GM21515 (cell line): ENCODE measurements around the gene OXSR1.
"Not testable (repeated sequence)": the region's sequence is repeated elsewhere in the genome, so short reads cannot be mapped to it uniquely, and the experiment has no call there.

Experiments used
- ATAC-seq: cut with Tn5 transposase; IDR thresholded peaks from one replicate; pipeline ENCODE4 v1.9.1; 2021; ENCODE audit not compliant: unreplicated experiment

The OXSR1 gene

GRCh38 chr3:38163841-38164642, 1.3 kb upstream of the OXSR1 start:
- no peak for ATAC-seq

DNA sequence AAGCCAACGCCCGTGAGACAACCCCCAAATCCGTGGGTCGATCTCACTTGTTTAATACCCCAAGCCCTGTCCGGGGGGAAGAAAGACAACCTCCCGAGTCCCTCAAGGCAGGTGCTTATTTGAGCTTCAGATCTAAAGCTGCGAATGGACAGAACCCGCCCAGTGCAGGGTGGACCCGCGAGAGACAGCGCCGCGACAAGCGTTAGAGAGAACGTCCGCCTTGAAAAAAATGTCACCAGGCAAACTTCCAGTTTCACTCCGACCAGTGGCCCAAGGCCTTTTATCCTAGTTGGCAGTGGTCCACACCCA, 740 bp upstream of the OXSR1 start:
- ATAC-seq: no peak

DNA sequence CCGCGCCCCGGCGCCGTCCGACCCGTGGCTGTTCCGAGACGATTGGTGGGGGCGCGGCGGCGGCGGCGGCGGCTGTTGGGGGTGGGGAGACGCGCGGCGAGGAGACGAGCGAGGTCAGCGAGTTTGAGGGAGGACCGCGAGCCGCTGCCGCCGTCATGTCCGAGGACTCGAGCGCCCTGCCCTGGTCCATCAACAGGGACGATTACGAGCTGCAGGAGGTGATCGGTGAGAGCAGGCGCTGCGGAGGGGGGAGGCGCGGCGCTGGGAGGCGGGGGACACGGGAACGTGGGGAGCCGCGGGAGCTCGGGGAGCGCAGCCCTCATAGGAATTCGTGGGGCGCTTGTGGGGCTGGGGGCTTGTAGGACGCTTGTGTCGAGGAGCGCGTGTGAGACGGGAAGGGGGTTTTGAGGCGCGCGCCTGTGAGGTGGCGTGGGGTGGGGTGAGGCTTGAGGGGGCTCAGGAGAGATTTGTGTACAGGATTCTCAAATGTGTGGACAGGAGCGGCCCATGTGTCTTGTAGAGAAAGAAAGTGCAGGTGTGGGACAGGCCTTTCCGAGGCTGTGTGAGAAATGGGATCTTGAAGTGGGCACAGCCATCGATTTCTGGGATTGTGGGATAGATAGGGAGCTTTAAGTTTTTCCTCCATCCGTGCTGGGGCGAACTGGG, 518 bp downstream of the OXSR1 start:
- ATAC-seq: no peak

GRCh38 chr3:38167591-38167990, 2.3 kb downstream of the OXSR1 start:
- ATAC-seq: no peak

- no peak for ATAC-seq
Observed at GRCh38 chr3:38168151-38169026, 3.1 kb downstream of the OXSR1 start.

- no peak for ATAC-seq
Observed at GRCh38 chr3:38169027-38169317, 3.6 kb downstream of the OXSR1 start.

- ATAC-seq: no peak
Observed at GRCh38 chr3:38170722-38171121, 5.4 kb downstream of the OXSR1 start.

DNA sequence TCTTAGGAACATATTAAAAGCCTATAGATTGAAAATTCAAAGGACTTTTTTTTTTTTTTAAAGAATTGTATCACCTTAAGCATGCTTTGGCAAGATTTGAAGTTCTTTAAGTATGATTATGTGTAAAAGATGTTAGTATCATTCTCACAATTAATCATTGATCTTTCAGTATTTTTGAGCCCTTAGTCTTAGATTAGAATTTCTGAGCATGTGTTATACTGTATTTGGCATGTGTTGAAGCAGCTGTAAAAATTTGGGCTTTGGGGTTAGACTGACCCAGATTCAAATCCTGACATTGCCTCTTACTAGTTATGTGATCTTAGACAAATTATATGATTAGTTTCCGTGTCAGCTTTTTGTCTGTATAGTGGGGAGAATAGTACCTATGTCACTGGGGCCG, 6.3 kb downstream of the OXSR1 start:
- no peak for ATAC-seq

DNA sequence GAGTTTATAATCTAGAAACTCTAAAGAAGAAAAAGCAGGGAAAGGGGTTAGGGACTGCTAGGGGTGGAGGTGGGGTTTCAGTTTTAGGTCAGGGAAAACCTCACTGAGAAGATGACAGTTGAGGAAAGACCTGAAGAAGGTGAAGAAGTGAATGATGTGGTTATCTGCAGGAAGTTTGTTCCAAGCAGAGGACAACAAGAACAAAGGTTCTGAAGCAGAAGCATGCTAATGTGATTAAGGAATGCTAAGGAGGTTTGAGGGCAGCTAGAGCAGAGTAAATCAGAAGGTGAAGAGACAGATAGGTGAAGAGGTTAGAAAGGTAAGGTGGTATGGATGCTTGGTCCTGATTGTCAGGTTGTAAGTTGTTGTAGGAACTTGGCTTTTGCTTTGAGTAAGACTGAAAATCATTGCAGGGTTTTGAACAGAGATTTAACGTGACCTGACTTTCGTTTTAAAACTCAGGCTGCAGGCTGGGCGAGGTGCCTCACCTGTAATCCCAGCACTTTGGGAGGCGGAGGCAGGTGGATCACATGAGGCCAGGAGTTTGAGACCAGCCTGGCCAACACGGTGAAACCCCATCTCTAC, 8.6 kb downstream of the OXSR1 start:
- ATAC-seq: no peak

- no peak for ATAC-seq
Observed at GRCh38 chr3:38177181-38177580, 11.8 kb downstream of the OXSR1 start.

GRCh38 chr3:38186781-38187180, 21.4 kb downstream of the OXSR1 start:
- no peak for ATAC-seq

GRCh38 chr3:38190481-38190881, 25.1 kb downstream of the OXSR1 start:
- ATAC-seq: no peak

DNA sequence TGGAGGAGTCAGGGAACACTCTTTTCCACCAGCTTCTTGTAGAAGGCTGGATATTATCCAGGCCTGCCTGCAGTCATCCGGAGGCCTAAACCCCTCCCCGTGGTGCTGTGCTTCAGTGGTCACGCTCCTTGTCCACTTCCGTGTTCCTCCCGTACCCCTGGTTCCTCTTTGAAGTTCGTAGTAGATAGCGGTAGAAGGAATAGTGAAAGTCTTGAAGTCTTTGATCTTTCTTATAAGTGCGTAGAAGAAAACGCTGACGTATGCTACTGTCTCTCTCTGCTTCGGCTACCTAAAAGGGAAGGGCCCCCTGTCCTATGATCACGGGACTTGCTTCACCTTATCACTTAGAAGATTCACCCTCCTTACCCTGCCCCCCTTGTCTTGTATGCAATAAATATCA, 37.6 kb downstream of the OXSR1 start:
- not testable (repeated sequence) for ATAC-seq

- no peak for ATAC-seq
Observed at GRCh38 chr3:38203690-38204089, 38.4 kb downstream of the OXSR1 start.

GRCh38 chr3:38204599-38205471, 39.5 kb downstream of the OXSR1 start:
- ATAC-seq: no peak

DNA sequence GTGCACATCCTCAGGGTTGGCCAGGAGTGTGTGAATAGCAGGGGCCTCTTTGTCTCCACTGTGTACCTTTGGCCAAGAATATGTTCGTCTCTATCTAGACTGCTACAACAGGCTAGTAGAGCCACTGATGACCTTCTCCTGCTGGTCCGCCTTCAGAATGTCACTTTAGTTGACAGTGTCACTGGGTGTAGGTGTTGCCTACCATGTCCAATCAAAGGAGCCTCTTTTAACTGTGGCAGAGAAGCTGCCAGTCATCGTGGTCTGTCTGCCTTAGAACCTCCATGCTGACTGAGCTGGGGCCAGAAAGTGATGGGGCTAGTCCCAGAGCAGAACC, 40.1 kb downstream of the OXSR1 start:
- no peak for ATAC-seq

GRCh38 chr3:38207254-38208003, 42.1 kb downstream of the OXSR1 start:
- no peak for ATAC-seq

DNA sequence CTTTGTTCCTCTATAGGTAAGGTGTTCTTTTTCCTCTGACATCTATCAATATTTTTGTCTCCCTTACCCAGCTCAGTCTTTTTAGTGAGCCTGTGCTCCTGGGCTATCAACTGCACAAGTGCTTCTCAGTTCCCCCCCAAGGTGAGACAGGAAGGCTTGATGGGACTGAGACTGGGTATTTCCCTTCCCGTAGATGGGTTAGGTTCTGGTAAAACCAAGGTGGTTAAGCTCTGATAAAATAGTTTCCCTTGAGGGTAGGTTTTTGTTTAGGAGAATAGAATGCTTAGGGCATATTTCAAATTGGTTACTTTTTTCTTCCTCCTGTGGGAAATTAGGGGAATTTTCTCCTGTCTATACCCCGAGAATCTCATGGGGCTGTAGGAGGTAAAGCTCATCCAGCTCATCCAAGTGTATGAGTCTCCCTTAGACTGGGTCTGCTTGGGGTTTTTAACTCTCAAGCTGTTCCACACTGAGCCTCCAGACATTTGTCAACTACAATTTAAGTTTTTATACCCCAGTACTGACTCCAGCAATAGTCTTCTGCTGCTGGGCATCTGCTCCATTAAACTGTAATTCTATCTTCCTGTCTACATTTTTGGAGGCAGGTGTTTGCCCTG, 44.9 kb downstream of the OXSR1 start:
- peak; percentile 84 for ATAC-seq

DNA sequence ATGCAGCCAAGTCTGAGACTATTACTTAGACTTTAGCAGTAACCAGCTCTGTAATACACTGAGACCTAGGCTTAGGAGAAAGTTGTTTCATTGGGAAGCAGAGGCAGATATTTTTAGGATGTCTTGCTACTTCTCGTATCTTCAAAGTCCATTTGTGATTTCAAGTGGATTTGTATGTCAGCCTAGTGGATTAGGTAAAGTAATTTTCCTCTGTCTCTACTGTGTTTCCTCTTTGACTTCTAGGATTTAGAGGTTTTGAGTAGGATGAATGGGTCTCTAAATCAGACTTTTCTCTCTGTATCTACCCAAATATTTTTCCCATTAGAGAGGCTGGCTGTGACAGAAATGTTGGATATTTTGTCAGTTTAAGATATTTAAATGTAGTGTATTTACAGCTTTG, 46.8 kb downstream of the OXSR1 start:
- no peak for ATAC-seq

GRCh38 chr3:38214560-38214959, 49.2 kb downstream of the OXSR1 start:
- ATAC-seq: no peak
